Effector memory CD8-positive, alpha-beta T cell (primary cell): ENCODE measurements around the gene NT5DC4.

Experiments
- ATAC-seq: fragments of 150-1000 bp; cut with Tn5 transposase; replicated peaks from 2 replicates; pipeline ENCODE4 v1.10.0; 2021; ENCODE audit warnings: mild to moderate bottlenecking, moderate library complexity
- DNase-seq, 3 experiments: peaks; one replicate each; pipeline ENCODE4 v3.0.0; 2021
- H3K27ac Mint-ChIP-seq, 2 donors: one replicate each; pipeline ENCODE4 v1.8.0; 2022; ENCODE audit warnings: mild to moderate bottlenecking in 2 of 2, mixed read lengths in 2 of 2, moderate library complexity in 2 of 2
- H3K27me3 Mint-ChIP-seq, 2 donors: one replicate each; pipeline ENCODE4 v1.8.0; 2022; ENCODE audit warnings: mixed read lengths in 2 of 2
- H3K36me3 Mint-ChIP-seq: one replicate; pipeline ENCODE4 v1.8.0; 2022; ENCODE audit warnings: mild to moderate bottlenecking, moderate library complexity, mixed read lengths; ENCODE audit not compliant: insufficient read depth
- H3K4me1 Mint-ChIP-seq, 2 donors: one replicate each; pipeline ENCODE4 v1.8.0; 2022; ENCODE audit warnings: low read depth in 2 of 2, mixed read lengths in 2 of 2
- H3K4me3 Mint-ChIP-seq, 2 donors: one replicate each; pipeline ENCODE4 v1.8.0; 2022; ENCODE audit warnings: mild to moderate bottlenecking in 2 of 2, mixed read lengths in 2 of 2, moderate library complexity in 2 of 2
- H3K9me3 Mint-ChIP-seq, 2 donors: one replicate each; pipeline ENCODE4 v1.8.0; 2022; ENCODE audit warnings: mixed read lengths in 2 of 2

Gene NT5DC4

GRCh38 chr2:112730791-112731190, 10.0 kb downstream of the NT5DC4 start:
- Mint-ChIP-seq H3K4me1 (peaks cover 6 to 8% of the 10 kb centered on the region in 2 donors), H3K36me3 (peaks cover 4% of the 10 kb centered on the region), H3K4me3 (no peak overlapping the region), H3K9me3 (no peaks in the 10 kb centered on the region), H3K27ac (no peak overlapping the region), H3K27me3 (peaks cover 0 to 12% of the 10 kb centered on the region in 2 donors)
- ATAC-seq (no peak), DNase-seq (no peak)

- ATAC-seq (no peak), DNase-seq (no peak)
- Mint-ChIP-seq H3K4me1 (peaks cover 4 to 6% of the 10 kb centered on the region in 2 donors), H3K27me3 (peaks cover 0 to 12% of the 10 kb centered on the region in 2 donors), H3K9me3 (no peaks in the 10 kb centered on the region), H3K36me3 (peaks cover 4% of the 10 kb centered on the region), H3K4me3 (no peak overlapping the region), H3K27ac (no peak overlapping the region)
These were observed 10.7 kb downstream of the NT5DC4 start for GRCh38 chr2:112731479-112731878.

GRCh38 chr2:112733456-112733855, 12.6 kb downstream of the NT5DC4 start:
- Mint-ChIP-seq H3K4me1 (no peaks in the 10 kb centered on the region), H3K27ac (no peak overlapping the region), H3K4me3 (no peak overlapping the region), H3K36me3 (no peaks in the 10 kb centered on the region), H3K9me3 (no peaks in the 10 kb centered on the region), H3K27me3 (peaks cover 0 to 3% of the 10 kb centered on the region in 2 donors)
- ATAC-seq (no peak), DNase-seq (no peak)

GRCh38 chr2:112733871-112734270, 13.1 kb downstream of the NT5DC4 start:
- no peak for ATAC-seq
- no peaks in the 10 kb centered on the region for H3K36me3 Mint-ChIP-seq
- H3K4me3 Mint-ChIP-seq = no peak overlapping the region
- H3K27me3 Mint-ChIP-seq = no peaks in the 10 kb centered on the region
- H3K4me1 Mint-ChIP-seq = no peaks in the 10 kb centered on the region
- no peak for DNase-seq
- no peaks in the 10 kb centered on the region for H3K9me3 Mint-ChIP-seq
- no peak overlapping the region for H3K27ac Mint-ChIP-seq

GRCh38 chr2:112737542-112738232, 16.9 kb downstream of the NT5DC4 start:
- Mint-ChIP-seq H3K4me1 (no peaks in the 10 kb centered on the region), H3K27ac (no peak overlapping the region), H3K27me3 (no peaks in the 10 kb centered on the region), H3K9me3 (no peaks in the 10 kb centered on the region), H3K4me3 (no peak overlapping the region), H3K36me3 (no peaks in the 10 kb centered on the region)
- DNase-seq = no peak
- ATAC-seq = no peak

GRCh38 chr2:112740527-112740926, 19.7 kb downstream of the NT5DC4 start:
- H3K4me3 Mint-ChIP-seq = no peak overlapping the region
- H3K9me3 Mint-ChIP-seq = no peaks in the 10 kb centered on the region
- ATAC-seq (no peak), DNase-seq (no peak)
- H3K36me3 Mint-ChIP-seq = no peaks in the 10 kb centered on the region
- no peaks in the 10 kb centered on the region for H3K4me1 Mint-ChIP-seq
- peak overlapping the region in 1 of 2 donors; percentile 4 for H3K27ac Mint-ChIP-seq
- H3K27me3 Mint-ChIP-seq = no peaks in the 10 kb centered on the region

- Mint-ChIP-seq H3K4me3 (peak overlapping the region; percentile 58 to 75), H3K9me3 (no peaks in the 10 kb centered on the region), H3K27ac (peak overlapping the region; percentile 59 to 95), H3K27me3 (no peaks in the 10 kb centered on the region), H3K4me1 (peaks cover 10 to 16% of the 10 kb centered on the region in 2 donors), H3K36me3 (no peaks in the 10 kb centered on the region)
- ATAC-seq (peak; percentile 93), DNase-seq (peak; percentile 77 to 84 (median 81))
These were observed 29.1 kb downstream of the NT5DC4 start for GRCh38 chr2:112749755-112750559.

GRCh38 chr2:112750560-112750843, 29.7 kb downstream of the NT5DC4 start:
- H3K4me3 Mint-ChIP-seq = peak overlapping the region; percentile 58 to 75
- no peaks in the 10 kb centered on the region for H3K27me3 Mint-ChIP-seq
- no peaks in the 10 kb centered on the region for H3K36me3 Mint-ChIP-seq
- peaks cover 10 to 17% of the 10 kb centered on the region in 2 donors for H3K4me1 Mint-ChIP-seq
- no peak for ATAC-seq
- H3K27ac Mint-ChIP-seq = peak overlapping the region; percentile 59 to 95
- H3K9me3 Mint-ChIP-seq = no peaks in the 10 kb centered on the region
- no peak for DNase-seq

- Mint-ChIP-seq H3K9me3 (no peaks in the 10 kb centered on the region), H3K27ac (peak overlapping the region in 1 of 2 donors; percentile 95), H3K4me1 (peaks cover 11 to 22% of the 10 kb centered on the region in 2 donors), H3K27me3 (no peaks in the 10 kb centered on the region), H3K36me3 (no peaks in the 10 kb centered on the region), H3K4me3 (no peak overlapping the region)
- no peak for DNase-seq
- no peak for ATAC-seq
These were observed 30.8 kb downstream of the NT5DC4 start for GRCh38 chr2:112751451-112752197.

- DNase-seq (no peak), ATAC-seq (no peak)
- peaks cover 11 to 22% of the 10 kb centered on the region in 2 donors for H3K4me1 Mint-ChIP-seq
- no peak overlapping the region for H3K27ac Mint-ChIP-seq
- no peak overlapping the region for H3K4me3 Mint-ChIP-seq
- H3K9me3 Mint-ChIP-seq = no peaks in the 10 kb centered on the region
- H3K36me3 Mint-ChIP-seq = no peaks in the 10 kb centered on the region
- H3K27me3 Mint-ChIP-seq = no peaks in the 10 kb centered on the region
These were observed 31.8 kb downstream of the NT5DC4 start for GRCh38 chr2:112752667-112753066.

GRCh38 chr2:112754564-112754963, 33.7 kb downstream of the NT5DC4 start:
- Mint-ChIP-seq H3K27me3 (no peaks in the 10 kb centered on the region), H3K36me3 (no peaks in the 10 kb centered on the region), H3K9me3 (no peaks in the 10 kb centered on the region), H3K4me3 (no peak overlapping the region), H3K4me1 (peaks cover 11 to 22% of the 10 kb centered on the region in 2 donors), H3K27ac (peak overlapping the region in 1 of 2 donors; percentile 45)
- DNase-seq = no peak
- ATAC-seq = no peak

GRCh38 chr2:112755444-112755843, 34.6 kb downstream of the NT5DC4 start:
- H3K36me3 Mint-ChIP-seq = no peaks in the 10 kb centered on the region
- DNase-seq = no peak
- H3K4me1 Mint-ChIP-seq = peaks cover 4 to 13% of the 10 kb centered on the region in 2 donors
- ATAC-seq = peak; percentile 66
- H3K27ac Mint-ChIP-seq = peak overlapping the region; percentile 36 to 45
- H3K27me3 Mint-ChIP-seq = no peaks in the 10 kb centered on the region
- no peak overlapping the region for H3K4me3 Mint-ChIP-seq
- no peaks in the 10 kb centered on the region for H3K9me3 Mint-ChIP-seq

GRCh38 chr2:112756207-112756606, 35.4 kb downstream of the NT5DC4 start:
- Mint-ChIP-seq H3K36me3 (no peaks in the 10 kb centered on the region), H3K4me3 (peak overlapping the region in 1 of 2 donors; percentile 37), H3K27me3 (no peaks in the 10 kb centered on the region), H3K27ac (peak overlapping the region in 1 of 2 donors; percentile 45), H3K4me1 (peaks cover 3 to 12% of the 10 kb centered on the region in 2 donors), H3K9me3 (no peaks in the 10 kb centered on the region)
- DNase-seq (no peak), ATAC-seq (no peak)
